Liver (tissue), 3 donors: ENCODE results near the gene DOCK10.

Source experiments
- CTCF ChIP-seq: fragments of 150-350 bp; IDR thresholded peaks from 2 replicates; pipeline ENCODE4 v1.5.1; 2017; ENCODE audit warnings: improper control_type of control experiment, low read depth, low read length; ENCODE audit not compliant: missing input control
- HNF4A ChIP-seq, 2 donors: conservative IDR thresholded peaks; 2 replicates each; pipeline ENCODE4 v1.6.1; 2016; ENCODE audit warnings: antibody characterized with exemption in 2 of 2, mild to moderate bottlenecking in 2 of 2
- JUND ChIP-seq, 2 donors: IDR thresholded peaks; 2 replicates each; pipeline ENCODE4 v1.6.1; 2016; ENCODE audit warnings: antibody characterized with exemption in 2 of 2
- MAX ChIP-seq: IDR thresholded peaks from 2 replicates; pipeline ENCODE4 v1.6.1; 2016; ENCODE audit warnings: antibody characterized with exemption
- NR2F2 ChIP-seq: IDR thresholded peaks from 2 replicates; pipeline ENCODE4 v1.6.1; 2016; ENCODE audit warnings: antibody characterized with exemption
- TAF1 ChIP-seq: conservative IDR thresholded peaks from 2 replicates; pipeline ENCODE4 v1.6.1; 2016; ENCODE audit warnings: antibody characterized with exemption, mild to moderate bottlenecking
- donor health status: healthy.
- donor health status: healthy.

- TF ChIP-seq JUND (IDR thresholded peaks at IDR 0.05) (no peak), CTCF (no peak), TAF1 (no peak), NR2F2 (no peak), HNF4A (conservative IDR thresholded peaks at IDR 0.05) (no peak), MAX (no peak)
Measured at GRCh38 chr2:225076125-225076524, 33.9 kb upstream of the DOCK10 start.
